ENCODE results near the gene PGBD5.
A peak's percentile ranks its signal among the peaks of the same experiment; 100 is the strongest.

The PGBD5 gene

DNA sequence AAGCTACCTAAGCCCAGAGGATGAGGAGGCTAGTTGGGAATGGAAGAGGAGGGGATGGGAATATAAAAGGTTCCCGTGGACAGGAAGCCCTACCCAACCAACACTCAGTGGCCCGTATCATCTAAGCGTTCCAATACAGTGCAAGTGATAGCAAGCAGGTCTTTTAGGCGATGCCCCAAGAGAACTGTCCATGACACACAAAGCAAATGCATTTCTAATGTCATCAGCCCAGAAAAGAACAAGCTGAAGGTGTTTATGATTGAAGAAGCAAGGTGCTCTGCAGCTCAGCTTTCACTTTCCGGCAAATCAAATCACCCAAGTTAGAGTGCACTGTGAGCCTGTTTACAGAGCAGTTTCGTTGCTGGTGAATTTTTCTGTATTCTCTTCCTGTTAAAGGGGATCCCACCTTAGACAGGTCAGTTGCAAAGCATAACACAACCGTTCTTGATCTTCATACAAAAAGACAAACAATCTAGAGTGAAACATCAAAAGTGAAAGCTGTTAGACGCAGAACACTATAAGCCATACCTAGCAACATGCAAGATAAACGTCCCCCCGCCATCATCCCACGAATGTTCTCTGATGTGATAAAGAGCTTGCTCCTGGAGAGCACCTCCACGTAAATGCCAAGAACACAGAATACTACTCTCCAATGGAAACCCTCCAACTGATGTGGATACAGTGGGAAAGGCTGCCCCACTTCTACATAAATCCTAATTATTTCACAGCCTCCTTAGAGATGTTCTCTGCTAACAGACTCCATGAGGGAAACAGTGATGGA, 54.0 kb downstream of the PGBD5 start:
- DNase-seq: no peak

DNA sequence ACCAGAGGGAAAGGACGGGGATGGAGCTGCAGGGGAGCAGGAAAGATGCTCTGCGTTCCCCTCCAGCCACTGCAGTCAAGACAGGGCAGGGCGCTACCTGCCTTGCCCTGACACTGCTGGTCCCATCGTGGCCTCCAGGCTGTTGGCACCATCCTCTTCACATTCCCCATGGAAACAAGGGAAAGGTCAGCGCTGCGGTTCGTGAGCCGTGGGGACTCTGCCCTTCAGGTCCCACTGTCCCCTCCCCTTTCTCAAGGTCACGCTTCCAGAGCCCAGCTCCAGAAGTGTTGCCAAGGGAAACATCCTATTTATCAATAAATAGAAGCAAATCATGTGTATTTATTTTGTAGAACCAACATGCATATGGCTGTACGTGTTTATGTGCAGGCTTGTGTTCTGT, 56.0 kb downstream of the PGBD5 start:
- no peak for DNase-seq

GRCh38 chr1:230368871-230369270, 57.3 kb downstream of the PGBD5 start:
- DNase-seq: no peak

- DNase-seq: no peak
Measured at GRCh38 chr1:230368363-230368762, 57.8 kb downstream of the PGBD5 start.

DNA sequence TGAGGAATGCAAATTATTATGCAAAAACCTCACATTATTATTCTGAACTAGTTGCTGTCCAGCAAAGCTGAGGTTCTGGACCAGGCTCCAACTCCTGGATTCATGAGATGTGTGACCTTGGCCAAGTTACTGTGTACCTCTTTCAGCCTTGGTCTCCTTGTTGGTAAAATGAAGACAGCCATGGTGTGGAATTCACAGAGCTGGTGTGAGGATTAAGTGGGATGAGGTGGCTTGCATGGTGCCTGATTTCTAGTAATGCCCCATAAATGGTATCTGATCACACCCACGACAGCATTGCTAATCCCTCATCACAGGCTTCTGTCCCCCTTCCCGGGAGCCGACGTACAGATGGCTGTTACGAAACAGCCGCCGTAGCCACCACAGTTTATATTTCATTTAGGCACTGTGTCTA, 59.6 kb downstream of the PGBD5 start:
- no peak for DNase-seq

- peak; percentile 45 for DNase-seq
Measured at GRCh38 chr1:230365723-230366307, 60.3 kb downstream of the PGBD5 start.

GRCh38 chr1:230362949-230363348, 63.2 kb downstream of the PGBD5 start:
- no peak for DNase-seq

DNA sequence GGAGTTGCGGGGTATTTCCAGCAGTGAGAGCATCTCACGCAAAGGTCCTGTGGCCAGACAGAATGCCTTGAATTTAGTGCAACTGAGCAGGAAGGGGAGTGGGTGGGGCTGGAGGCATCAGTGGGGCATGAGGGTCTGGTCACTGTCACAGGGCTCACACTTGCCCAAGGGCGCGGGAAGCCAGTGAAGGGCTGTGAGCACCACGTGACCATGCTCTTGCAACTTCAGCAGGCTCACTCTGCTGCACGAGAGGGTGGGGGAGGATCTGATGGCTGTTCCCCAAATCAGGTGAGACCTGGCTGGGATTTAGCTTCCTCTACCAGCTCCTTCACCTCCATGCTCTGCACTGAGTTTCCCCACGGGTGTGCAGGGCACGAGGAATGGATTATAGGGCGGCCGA, 64.2 kb downstream of the PGBD5 start:
- no peak for DNase-seq

- no peak for DNase-seq
Measured at GRCh38 chr1:230359992-230360668, 66.0 kb downstream of the PGBD5 start.

- DNase-seq: no peak
Measured at GRCh38 chr1:230356869-230357794, 69.0 kb downstream of the PGBD5 start.

- DNase-seq: no peak
Measured at GRCh38 chr1:230356190-230356589, 69.9 kb downstream of the PGBD5 start.

- no peak for DNase-seq
Measured at GRCh38 chr1:230355594-230355993, 70.5 kb downstream of the PGBD5 start.

- no peak for DNase-seq
Measured at GRCh38 chr1:230355128-230355527, 71.0 kb downstream of the PGBD5 start.

DNA sequence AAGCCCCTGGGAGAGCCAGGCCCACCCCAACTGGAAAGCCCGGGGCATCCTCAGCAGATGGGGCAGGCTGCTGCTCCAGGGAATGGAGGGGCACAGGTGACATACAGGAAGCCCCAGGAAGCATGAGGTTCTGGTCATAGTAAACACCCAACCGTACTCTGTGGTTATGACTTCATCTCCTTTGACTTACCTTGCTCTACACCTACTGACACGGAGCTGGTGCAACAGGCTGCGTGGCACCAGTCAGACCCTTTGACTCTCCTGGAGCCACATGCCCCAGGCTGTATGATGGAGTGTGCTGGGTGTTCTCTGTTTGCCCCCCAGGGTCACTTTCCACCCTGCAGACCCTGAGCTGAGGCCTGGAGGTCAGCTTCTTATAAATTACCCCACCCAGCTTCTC, 72.1 kb downstream of the PGBD5 start:
- no peak for DNase-seq

DNA sequence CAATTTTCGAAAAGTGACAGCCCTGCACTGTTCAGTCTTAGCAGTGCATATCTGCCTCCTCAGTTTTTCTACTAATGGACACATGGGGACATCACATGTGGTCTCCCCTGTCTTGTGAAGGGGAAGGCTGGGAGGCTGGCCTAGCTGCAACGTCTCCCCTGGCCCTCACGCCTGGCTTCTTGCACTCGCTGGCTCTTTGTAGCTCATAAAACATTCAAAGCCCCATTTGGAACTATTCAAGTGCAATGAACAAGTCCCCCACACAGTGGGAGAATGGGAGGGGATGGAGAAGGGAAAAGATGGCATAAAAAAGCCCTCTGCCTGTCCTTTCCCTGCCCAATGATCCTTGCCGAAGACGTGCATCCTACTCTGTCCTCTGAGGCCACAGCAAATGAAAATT, 73.6 kb downstream of the PGBD5 start:
- DNase-seq: no peak

DNA sequence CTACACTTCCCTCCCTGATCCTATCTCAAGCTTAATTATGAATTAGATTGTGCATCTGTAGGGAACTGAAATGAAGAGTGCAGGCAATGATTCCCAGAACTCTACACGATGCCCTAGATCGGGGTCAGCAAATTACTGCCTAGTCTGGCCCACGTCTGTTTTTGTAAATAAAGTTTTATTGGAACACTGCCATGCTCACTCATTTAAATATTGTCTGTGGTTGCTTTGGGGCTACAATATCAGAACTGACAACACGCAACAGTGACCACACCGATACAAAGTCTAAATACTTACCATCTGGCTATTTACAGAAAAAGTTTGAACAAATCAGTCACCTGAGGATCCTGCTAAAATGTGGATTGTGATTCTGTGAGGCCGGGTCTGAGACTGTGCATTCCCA, 74.1 kb downstream of the PGBD5 start:
- no peak for DNase-seq

DNA sequence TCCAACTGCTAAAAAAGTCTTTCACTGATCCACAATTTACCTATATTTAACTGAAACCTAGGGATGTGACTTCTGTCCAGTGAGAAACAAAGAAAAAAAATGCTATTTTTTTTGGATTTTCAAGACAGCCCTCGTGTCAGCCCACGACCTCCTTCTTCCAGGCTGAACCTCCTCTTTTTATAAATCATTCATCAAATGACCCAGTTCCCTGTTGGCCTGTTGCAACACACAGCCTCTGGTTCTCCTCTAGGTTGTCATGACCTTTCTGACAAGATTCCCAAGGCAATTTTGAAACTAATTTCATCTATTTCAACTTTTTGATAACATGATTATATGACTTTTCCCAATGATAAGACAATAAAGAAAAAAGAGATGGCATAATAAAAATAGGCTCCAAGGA, 74.6 kb downstream of the PGBD5 start:
- no peak for DNase-seq

GRCh38 chr1:230350208-230350921, 75.8 kb downstream of the PGBD5 start:
- no peak for DNase-seq

DNA sequence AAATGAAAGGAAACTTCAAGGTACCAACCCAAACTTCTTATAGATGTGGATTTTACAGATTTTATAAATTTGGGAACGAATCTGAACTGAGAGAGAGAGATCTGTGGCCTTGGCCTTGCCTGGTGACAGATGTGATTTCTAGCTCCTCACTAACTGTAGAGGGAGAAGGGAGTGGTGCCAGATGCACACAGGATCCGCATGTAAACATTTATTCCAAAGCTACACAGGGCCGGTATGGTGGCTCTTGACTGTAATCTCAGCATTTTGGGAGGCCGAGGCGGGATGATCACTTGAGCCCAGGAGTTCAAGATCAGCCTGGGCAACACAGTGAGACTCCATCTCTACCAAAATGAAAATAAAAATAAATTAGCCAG, 77.1 kb downstream of the PGBD5 start:
- no peak for DNase-seq

GRCh38 chr1:230348386-230349019, 77.6 kb downstream of the PGBD5 start:
- no peak for DNase-seq

DNA sequence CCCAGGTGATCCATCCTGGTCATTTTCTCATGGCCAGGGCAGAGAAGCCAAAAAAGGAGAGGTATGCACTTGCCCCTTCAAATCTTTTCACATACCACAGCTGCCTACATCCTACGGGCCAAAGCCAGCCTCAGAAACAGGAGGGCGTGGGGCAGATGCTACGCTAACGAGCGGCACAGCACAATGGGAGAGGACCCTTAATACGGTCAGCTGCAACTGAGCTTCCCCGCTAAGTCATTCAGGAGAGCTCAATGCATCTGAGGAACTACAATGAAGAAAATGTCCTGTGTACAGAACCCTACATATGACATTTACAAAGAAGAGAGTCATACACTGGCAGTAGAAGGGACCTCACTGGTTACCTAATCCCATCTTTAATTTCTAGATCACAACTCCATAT, 78.2 kb downstream of the PGBD5 start:
- no peak for DNase-seq
